Liver (tissue), 3 donors: ENCODE data around the gene KCNJ12.

Source experiments
- EGR1 ChIP-seq, 2 donors: IDR thresholded peaks; 2 replicates each; pipeline ENCODE4 v1.6.1; 2016 to 2018; ENCODE audit warnings: antibody characterized with exemption in 2 of 2, low read depth in 2 of 2
- HNF4G ChIP-seq: IDR thresholded peaks from 2 replicates; pipeline ENCODE4 v1.6.1; 2016; ENCODE audit warnings: antibody characterized with exemption
- SP1 ChIP-seq: IDR thresholded peaks from 2 replicates; pipeline ENCODE4 v1.6.1; 2018; ENCODE audit warnings: antibody characterized with exemption, mild to moderate bottlenecking
- TAF1 ChIP-seq: conservative IDR thresholded peaks from 2 replicates; pipeline ENCODE4 v1.6.1; 2016; ENCODE audit warnings: antibody characterized with exemption, mild to moderate bottlenecking
- YY1 ChIP-seq: IDR thresholded peaks from 2 replicates; pipeline ENCODE4 v1.6.1; 2016; ENCODE audit warnings: antibody characterized with exemption, mild to moderate bottlenecking
- TF ChIP-seq, protein P1 (sequence below): fragments of 150-350 bp; IDR thresholded peaks from 2 replicates; pipeline ENCODE4 v1.5.1; 2017; ENCODE audit warnings: improper control_type of control experiment, low read depth, low read length; ENCODE audit not compliant: missing input control
- TF ChIP-seq, protein P2 (sequence below): IDR thresholded peaks from 2 replicates; pipeline ENCODE4 v1.6.1; 2016; ENCODE audit warnings: antibody characterized with exemption
- TF ChIP-seq, protein P3 (sequence below): IDR thresholded peaks from 2 replicates; pipeline ENCODE4 v1.6.1; 2016; ENCODE audit warnings: antibody characterized with exemption
- donor health status: healthy.
- donor health status: healthy.

DNA sequence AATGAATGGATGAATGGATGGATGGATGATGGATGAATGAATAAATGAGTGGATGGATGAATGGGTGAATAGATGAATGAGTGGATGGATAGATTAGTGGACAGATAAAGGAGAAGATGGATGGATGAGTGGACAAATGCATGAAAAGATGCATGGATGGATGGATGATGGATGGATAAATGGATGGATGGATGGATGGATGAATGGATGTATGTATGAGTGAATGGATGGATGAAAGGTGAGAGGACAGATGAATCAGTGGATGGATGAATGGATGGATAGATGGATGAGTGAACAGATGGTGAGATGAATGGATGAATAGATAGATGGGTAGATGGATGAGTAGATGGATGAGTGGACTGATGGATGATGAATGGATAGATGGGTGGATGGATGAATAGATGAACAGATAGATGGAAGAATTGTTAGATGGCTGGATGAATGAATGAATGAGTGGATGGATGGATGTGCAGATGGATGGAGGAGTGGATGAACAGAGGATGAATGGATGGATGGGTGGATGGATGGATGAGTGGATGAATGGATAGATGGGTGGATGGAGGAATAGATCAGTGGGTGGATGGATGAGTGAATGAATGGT lies 13.7 kb upstream of the KCNJ12 start:
- TF ChIP-seq, protein P1, sequence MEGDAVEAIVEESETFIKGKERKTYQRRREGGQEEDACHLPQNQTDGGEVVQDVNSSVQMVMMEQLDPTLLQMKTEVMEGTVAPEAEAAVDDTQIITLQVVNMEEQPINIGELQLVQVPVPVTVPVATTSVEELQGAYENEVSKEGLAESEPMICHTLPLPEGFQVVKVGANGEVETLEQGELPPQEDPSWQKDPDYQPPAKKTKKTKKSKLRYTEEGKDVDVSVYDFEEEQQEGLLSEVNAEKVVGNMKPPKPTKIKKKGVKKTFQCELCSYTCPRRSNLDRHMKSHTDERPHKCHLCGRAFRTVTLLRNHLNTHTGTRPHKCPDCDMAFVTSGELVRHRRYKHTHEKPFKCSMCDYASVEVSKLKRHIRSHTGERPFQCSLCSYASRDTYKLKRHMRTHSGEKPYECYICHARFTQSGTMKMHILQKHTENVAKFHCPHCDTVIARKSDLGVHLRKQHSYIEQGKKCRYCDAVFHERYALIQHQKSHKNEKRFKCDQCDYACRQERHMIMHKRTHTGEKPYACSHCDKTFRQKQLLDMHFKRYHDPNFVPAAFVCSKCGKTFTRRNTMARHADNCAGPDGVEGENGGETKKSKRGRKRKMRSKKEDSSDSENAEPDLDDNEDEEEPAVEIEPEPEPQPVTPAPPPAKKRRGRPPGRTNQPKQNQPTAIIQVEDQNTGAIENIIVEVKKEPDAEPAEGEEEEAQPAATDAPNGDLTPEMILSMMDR: no peak
- no peak for TF ChIP-seq YY1
- no peak for TF ChIP-seq SP1
- TF ChIP-seq, protein P2, sequence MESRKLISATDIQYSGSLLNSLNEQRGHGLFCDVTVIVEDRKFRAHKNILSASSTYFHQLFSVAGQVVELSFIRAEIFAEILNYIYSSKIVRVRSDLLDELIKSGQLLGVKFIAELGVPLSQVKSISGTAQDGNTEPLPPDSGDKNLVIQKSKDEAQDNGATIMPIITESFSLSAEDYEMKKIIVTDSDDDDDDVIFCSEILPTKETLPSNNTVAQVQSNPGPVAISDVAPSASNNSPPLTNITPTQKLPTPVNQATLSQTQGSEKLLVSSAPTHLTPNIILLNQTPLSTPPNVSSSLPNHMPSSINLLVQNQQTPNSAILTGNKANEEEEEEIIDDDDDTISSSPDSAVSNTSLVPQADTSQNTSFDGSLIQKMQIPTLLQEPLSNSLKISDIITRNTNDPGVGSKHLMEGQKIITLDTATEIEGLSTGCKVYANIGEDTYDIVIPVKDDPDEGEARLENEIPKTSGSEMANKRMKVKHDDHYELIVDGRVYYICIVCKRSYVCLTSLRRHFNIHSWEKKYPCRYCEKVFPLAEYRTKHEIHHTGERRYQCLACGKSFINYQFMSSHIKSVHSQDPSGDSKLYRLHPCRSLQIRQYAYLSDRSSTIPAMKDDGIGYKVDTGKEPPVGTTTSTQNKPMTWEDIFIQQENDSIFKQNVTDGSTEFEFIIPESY: no peak
- TF ChIP-seq, protein P3, sequence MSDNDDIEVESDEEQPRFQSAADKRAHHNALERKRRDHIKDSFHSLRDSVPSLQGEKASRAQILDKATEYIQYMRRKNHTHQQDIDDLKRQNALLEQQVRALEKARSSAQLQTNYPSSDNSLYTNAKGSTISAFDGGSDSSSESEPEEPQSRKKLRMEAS: no peak
- TF ChIP-seq EGR1 (IDR thresholded peaks at IDR 0.05; ENCODE audit: low read depth in 2 of 2): no peak
- no peak for TF ChIP-seq TAF1
- no peak for TF ChIP-seq HNF4G
